ENCODE data around the gene RMI2.

DNA sequence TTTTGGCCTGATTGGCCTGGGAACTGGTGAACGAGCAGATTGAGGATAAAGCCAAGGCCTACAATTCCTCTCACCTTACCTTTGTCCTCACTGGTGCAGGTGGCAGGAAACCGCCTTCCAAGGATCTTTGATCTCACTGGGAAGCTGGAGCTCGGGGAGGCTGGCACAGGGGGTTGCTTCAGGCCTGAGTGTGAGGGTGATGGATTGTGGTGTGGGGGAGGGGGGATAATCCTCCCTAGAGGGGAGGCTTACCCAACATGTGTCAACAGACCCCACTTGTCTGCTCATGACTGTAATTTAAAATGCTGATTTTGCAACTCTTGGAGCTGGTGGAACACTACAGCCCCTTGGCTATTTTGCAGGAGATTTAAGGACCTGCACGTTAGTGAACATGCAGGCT is 4.5 kb upstream of the RMI2 start:
- TF ChIP-seq, protein P1, sequence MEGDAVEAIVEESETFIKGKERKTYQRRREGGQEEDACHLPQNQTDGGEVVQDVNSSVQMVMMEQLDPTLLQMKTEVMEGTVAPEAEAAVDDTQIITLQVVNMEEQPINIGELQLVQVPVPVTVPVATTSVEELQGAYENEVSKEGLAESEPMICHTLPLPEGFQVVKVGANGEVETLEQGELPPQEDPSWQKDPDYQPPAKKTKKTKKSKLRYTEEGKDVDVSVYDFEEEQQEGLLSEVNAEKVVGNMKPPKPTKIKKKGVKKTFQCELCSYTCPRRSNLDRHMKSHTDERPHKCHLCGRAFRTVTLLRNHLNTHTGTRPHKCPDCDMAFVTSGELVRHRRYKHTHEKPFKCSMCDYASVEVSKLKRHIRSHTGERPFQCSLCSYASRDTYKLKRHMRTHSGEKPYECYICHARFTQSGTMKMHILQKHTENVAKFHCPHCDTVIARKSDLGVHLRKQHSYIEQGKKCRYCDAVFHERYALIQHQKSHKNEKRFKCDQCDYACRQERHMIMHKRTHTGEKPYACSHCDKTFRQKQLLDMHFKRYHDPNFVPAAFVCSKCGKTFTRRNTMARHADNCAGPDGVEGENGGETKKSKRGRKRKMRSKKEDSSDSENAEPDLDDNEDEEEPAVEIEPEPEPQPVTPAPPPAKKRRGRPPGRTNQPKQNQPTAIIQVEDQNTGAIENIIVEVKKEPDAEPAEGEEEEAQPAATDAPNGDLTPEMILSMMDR (IDR thresholded peaks at IDR 0.05), result no peak
- no peak for TF ChIP-seq POLR2A (IDR thresholded peaks at IDR 0.05)
